Keratinocyte (primary cell): ENCODE data around the gene MYO10. TPM values are rescaled to one million over a fixed set of nuclear protein-coding genes. Genes with fewer than 3 reads are reported as not detected.

Source experiments
- DNase-seq: peaks from one replicate; pipeline ENCODE4 v3.0.0-alpha.2; 2011; ENCODE audit warnings: low read depth, missing footprints, low spot score
- FAIRE-seq: peaks from 2 replicates; lab custom pipeline; 2011; peaks lifted over from hg19 to GRCh38; lab: Jason Lieb, UNC
- H2AFZ ChIP-seq: 2 replicates; pipeline ENCODE4 v1.6.0; 2012; ENCODE audit warnings: low read length, control low read depth, inconsistent platforms; ENCODE audit not compliant: control insufficient read depth
- H3K27ac ChIP-seq: 2 replicates; pipeline ENCODE4 v1.5.1; 2011; ENCODE audit warnings: low read length; ENCODE audit not compliant: control insufficient read depth, insufficient read depth
- H3K27me3 ChIP-seq: 3 replicates; pipeline ENCODE4 v1.6.0; 2011; ENCODE audit warnings: low read length; ENCODE audit not compliant: control insufficient read depth, insufficient read depth; ENCODE audit errors: extremely low read depth
- H3K36me3 ChIP-seq, 2 experiments: 2 replicates in 1 of 2; 3 replicates in 1 of 2; pipeline ENCODE4 v1.5.1; 2011; ENCODE audit warnings: low read length in 2 of 2, mild to moderate bottlenecking in 1 of 2; ENCODE audit not compliant: control insufficient read depth in 2 of 2, insufficient read depth in 2 of 2; ENCODE audit errors: extremely low read depth in 1 of 2
- H3K4me1 ChIP-seq: 3 replicates; pipeline ENCODE4 v1.5.1; 2011; ENCODE audit warnings: low read length; ENCODE audit not compliant: control insufficient read depth, insufficient read depth; ENCODE audit errors: extremely low read depth
- H3K4me2 ChIP-seq: 3 replicates; pipeline ENCODE4 v1.6.0; 2011; ENCODE audit warnings: low read depth, low read length; ENCODE audit not compliant: control insufficient read depth, insufficient read depth; ENCODE audit errors: extremely low read depth
- H3K4me3 ChIP-seq, 3 experiments: fragments of 200-600 bp in 1 of 3; sonication (generic) in 1 of 3; 2 replicates in 2 of 3; 3 replicates in 1 of 3; pipeline ENCODE4 v1.5.1; 2011 to 2016; ENCODE audit warnings: low read length in 3 of 3, mild to moderate bottlenecking in 3 of 3, control low read depth in 2 of 3, inconsistent platforms in 1 of 3, low read depth in 1 of 3, mixed read lengths in 1 of 3, mixed run types in 1 of 3, moderate library complexity in 1 of 3; ENCODE audit not compliant: control insufficient read depth in 2 of 3, insufficient read depth in 2 of 3; ENCODE audit errors: extremely low read depth in 1 of 3
- H3K79me2 ChIP-seq: 2 replicates; pipeline ENCODE4 v1.6.0; 2012; ENCODE audit warnings: low read length; ENCODE audit not compliant: control insufficient read depth, insufficient read depth
- H3K9ac ChIP-seq: 3 replicates; pipeline ENCODE4 v1.6.0; 2011; ENCODE audit warnings: low read length; ENCODE audit not compliant: control insufficient read depth, insufficient read depth; ENCODE audit errors: extremely low read depth
- H3K9me1 ChIP-seq: 3 replicates; pipeline ENCODE4 v1.6.0; 2011; ENCODE audit warnings: low read length; ENCODE audit not compliant: control insufficient read depth, insufficient read depth; ENCODE audit errors: extremely low read depth
- H3K9me3 ChIP-seq: 2 replicates; pipeline ENCODE4 v1.5.1; 2012; ENCODE audit warnings: low read depth, low read length; ENCODE audit not compliant: control insufficient read depth
- H4K20me1 ChIP-seq: 3 replicates; pipeline ENCODE4 v1.6.0; 2011; ENCODE audit warnings: low read length; ENCODE audit not compliant: control insufficient read depth, insufficient read depth; ENCODE audit errors: extremely low read depth
- EZH2 ChIP-seq: IDR thresholded peaks from one replicate; pipeline ENCODE4 v1.6.1; 2012; ENCODE audit warnings: inconsistent platforms, mild to moderate bottlenecking, low read length, moderate library complexity
- dilution Hi-C: fragments of 300-500 bp; cut with MboI; formaldehyde crosslinking; loops from one replicate; pipeline ENCODE4 v1.7.0; 2020; ENCODE audit warnings: low sequenced_read_pairs; ENCODE audit not compliant: extremely low pct_ligation_motif_present
- polyA plus RNA-seq, 5 experiments: library from polyadenylated mRNA; depleted of rRNA in 3 of 5; stranded (reverse) in 3 of 5; stranded (forward) in 1 of 5; unstranded in 1 of 5; fragments of >200 nt; gene quantifications; 1 replicate in 1 of 5; 2 replicates in 3 of 5; 3 replicates in 1 of 5; pipeline versions ENCODE4 v1.2.1 to v1.2.3, GENCODE V29; 2011 to 2012; ENCODE audit warnings: missing spikeins in 2 of 5, low read depth in 1 of 5, low replicate concordance in 1 of 5
- TF ChIP-seq, protein P1 (sequence below), 3 experiments: IDR thresholded peaks in 1 of 3; conservative IDR thresholded peaks in 1 of 3; optimal IDR thresholded peaks in 1 of 3; 2 replicates in 2 of 3; 3 replicates in 1 of 3; pipeline versions ENCODE3 to v1.5.1; 2011; ENCODE audit warnings: low read length in 3 of 3, mild to moderate bottlenecking in 3 of 3, moderate library complexity in 2 of 3, control low read depth in 1 of 3, inconsistent platforms in 1 of 3; ENCODE audit not compliant: insufficient read depth in 2 of 3; ENCODE audit errors: extremely low read depth in 1 of 3

Gene MYO10
- polyA plus RNA-seq, 1 donor (not counting 4 experiments of a cell fraction or from before 2014, with no cell fraction given) = 22.0 TPM

DNA sequence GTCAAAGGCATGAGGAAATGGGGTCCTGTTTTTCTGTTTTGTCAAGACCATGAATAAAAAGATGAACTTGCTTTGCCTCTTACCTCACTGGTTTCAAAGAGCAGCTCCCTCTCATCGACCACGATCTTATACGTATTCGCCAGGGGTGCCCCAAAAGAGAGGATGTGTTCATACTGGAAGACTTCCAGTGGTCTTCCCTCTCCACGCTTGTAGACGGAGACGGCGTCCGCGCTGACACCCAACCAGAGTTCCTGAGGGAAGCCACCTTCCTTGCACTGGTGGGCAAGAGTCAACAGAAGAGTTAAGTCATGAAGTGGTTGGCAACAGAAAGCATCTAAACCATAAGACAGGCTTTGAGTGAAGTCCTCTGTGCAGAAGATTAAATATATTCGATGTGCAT lies 267.9 kb downstream of the MYO10 start:
- H3K9me1 ChIP-seq = no peaks in the 10 kb centered on the region
- dilution Hi-C loops = no loop called here
- H3K9me3 ChIP-seq = no peaks in the 10 kb centered on the region
- H3K27ac ChIP-seq = no peak overlapping the region
- H3K9ac ChIP-seq = no peak overlapping the region
- H4K20me1 ChIP-seq = no peaks in the 10 kb centered on the region
- no peaks in the 10 kb centered on the region for H3K79me2 ChIP-seq
- no peaks in the 10 kb centered on the region for H3K27me3 ChIP-seq
- no peak overlapping the region for H2AFZ ChIP-seq
- TF ChIP-seq, protein P1, sequence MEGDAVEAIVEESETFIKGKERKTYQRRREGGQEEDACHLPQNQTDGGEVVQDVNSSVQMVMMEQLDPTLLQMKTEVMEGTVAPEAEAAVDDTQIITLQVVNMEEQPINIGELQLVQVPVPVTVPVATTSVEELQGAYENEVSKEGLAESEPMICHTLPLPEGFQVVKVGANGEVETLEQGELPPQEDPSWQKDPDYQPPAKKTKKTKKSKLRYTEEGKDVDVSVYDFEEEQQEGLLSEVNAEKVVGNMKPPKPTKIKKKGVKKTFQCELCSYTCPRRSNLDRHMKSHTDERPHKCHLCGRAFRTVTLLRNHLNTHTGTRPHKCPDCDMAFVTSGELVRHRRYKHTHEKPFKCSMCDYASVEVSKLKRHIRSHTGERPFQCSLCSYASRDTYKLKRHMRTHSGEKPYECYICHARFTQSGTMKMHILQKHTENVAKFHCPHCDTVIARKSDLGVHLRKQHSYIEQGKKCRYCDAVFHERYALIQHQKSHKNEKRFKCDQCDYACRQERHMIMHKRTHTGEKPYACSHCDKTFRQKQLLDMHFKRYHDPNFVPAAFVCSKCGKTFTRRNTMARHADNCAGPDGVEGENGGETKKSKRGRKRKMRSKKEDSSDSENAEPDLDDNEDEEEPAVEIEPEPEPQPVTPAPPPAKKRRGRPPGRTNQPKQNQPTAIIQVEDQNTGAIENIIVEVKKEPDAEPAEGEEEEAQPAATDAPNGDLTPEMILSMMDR (optimal IDR thresholded peaks at IDR 0.05 in 1 of 3, IDR thresholded peaks at IDR 0.05 in 1 of 3, conservative IDR thresholded peaks at IDR 0.05 in 1 of 3; ENCODE audit: extremely low read depth in 1 of 3, insufficient read depth in 2 of 3, low read length in 3 of 3) = no peak
- no peak for TF ChIP-seq EZH2
- no peak for FAIRE-seq
- peaks cover 49 to 56% of the 10 kb centered on the region in 2 experiments for H3K36me3 ChIP-seq
- no peak overlapping the region for H3K4me2 ChIP-seq
- H3K4me1 ChIP-seq = no peaks in the 10 kb centered on the region
- no peak overlapping the region for H3K4me3 ChIP-seq
- DNase-seq = no peak

DNA sequence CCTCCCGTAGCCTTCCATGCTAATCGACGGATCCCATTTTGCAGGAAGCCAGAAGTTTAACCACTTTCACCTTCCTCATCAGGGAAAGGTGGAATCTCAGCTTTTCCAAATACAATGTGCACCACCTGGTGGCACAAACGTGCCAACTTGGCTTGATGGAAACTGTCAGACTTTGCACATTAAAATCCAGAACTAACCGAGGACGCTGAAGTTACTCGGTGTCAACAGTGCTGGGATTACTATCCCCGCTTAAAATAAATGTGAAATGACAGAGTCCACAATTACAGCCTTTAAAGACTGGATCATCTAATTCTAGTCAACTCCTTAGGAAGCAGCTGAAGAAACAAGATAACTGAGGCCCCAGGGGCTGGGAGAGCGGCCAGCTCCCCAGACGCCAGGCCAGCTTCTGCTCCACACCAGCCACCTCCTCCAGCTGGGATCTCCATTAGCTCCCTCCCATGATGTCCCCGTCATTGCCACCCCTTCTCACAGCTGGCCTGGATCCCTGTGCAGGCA lies 269.1 kb downstream of the MYO10 start:
- H3K27ac ChIP-seq = no peak overlapping the region
- H3K36me3 ChIP-seq = peaks cover 39 to 50% of the 10 kb centered on the region in 2 experiments
- DNase-seq (no peak), FAIRE-seq (peak; percentile 5)
- H3K4me2 ChIP-seq = no peak overlapping the region
- H3K4me1 ChIP-seq = no peaks in the 10 kb centered on the region
- no peaks in the 10 kb centered on the region for H4K20me1 ChIP-seq
- no peak overlapping the region for H3K4me3 ChIP-seq
- no peaks in the 10 kb centered on the region for H3K9me3 ChIP-seq
- no peaks in the 10 kb centered on the region for H3K27me3 ChIP-seq
- no peaks in the 10 kb centered on the region for H3K9me1 ChIP-seq
- H3K79me2 ChIP-seq = no peaks in the 10 kb centered on the region
- dilution Hi-C loops = no loop called here
- H3K9ac ChIP-seq = no peak overlapping the region
- H2AFZ ChIP-seq = no peak overlapping the region
- TF ChIP-seq, protein P1 (optimal IDR thresholded peaks at IDR 0.05 in 1 of 3, IDR thresholded peaks at IDR 0.05 in 1 of 3, conservative IDR thresholded peaks at IDR 0.05 in 1 of 3; ENCODE audit: extremely low read depth in 1 of 3, insufficient read depth in 2 of 3, low read length in 3 of 3) = peak; percentile 30 to 62 (median 42)
- no peak for TF ChIP-seq EZH2
